ENCODE measurements around the gene METTL26.

DNA sequence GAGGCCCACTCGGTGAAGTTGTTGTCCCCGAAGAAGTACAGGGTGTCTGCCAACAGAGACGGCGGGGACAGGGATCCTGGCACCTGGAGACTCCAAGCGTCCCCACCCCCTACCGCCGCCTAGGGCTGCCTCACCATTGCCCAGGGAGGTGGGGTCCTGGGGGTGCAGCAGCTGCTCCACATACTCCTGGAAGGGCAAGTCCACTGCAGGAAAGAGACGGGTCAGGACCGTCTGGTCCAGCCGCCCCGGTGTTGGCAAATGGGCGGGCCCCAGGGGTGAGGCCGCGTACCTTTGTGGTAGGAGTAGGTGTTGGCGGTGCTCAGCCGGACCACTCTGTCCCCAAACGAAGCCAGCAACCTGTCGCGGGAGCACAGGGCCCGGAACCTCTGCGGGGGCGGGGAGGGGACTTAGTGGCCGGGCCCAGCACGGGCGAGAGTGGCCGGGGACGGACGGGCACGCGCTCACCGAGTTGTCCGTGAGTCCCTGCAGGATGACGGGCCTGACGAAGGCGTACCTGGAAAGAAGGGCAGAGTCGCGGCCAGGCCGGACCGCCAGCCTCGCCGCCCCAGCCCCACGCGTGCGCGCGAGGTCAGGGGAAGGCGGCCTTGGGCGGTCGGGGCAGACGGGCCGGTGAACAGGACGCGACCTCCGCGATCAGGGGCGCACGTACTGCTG lies 47.4 kb upstream of the METTL26 start:
- TF ChIP-seq CTCF (IDR thresholded peaks at IDR 0.05; ENCODE audit: insufficient read depth, low read length, poor library complexity, severe bottlenecking) = no peak
- TF ChIP-seq EZH2phosphoT487 (conservative IDR thresholded peaks at IDR 0.05; ENCODE audit: low read length) = no peak
